ENCODE results near the gene RAB36. TPM values are rescaled to one million over a fixed set of nuclear protein-coding genes. Genes with fewer than 3 reads are reported as not detected.

The RAB36 gene
- total RNA-seq, 1 donor from 2014 or later = 7.5 TPM

- no peak for ATAC-seq
- no peak for DNase-seq (ENCODE audit: low spot score)
- intact Hi-C loops (cut with DNase I) = no loop called here
These were observed 6.5 kb downstream of the RAB36 start for GRCh38 chr22:23151827-23152226.

DNA sequence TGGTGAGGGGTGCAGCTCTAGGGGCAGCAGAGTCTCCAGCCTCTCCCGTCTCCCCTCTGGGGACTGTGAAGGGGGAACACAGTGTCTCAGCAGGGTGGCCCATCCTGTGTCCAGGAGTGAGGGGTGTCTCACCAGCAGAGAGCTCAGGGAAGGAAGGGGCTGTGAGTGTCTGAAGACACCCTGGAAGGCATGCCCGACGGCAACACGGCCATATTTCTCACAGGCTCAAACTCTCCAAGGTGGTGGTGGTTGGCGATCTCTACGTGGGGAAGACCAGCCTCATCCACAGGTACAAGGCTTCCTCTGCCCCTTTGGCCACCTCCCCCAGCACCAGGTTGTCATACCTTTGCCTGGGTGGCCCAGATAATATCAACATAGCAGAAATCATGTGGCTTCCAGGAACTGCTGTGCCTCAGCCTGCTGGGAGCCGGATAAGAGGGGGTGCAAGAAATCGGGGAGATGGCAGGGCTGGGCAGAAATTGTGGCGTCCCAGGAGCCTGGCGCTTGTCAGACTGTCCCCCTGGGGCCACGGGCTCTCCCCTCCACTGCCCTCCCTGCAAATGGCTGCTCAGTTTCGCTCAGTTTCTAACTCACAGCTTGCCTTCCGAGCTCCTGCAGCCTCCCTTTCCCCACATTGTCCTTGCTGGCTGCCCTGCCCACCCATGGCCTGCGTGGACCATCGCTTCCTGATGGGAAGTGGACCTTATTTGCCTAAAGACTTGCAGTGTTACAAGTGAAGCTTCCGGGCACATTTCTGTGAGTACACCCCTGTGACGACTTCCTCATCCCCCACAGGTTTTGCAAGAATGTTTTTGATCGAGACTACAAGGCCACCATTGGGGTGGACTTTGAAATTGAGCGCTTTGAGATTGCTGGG lies 7.2 kb downstream of the RAB36 start:
- intact Hi-C loops (cut with DNase I) = no loop called here
- ATAC-seq (no peak), DNase-seq (ENCODE audit: low spot score) (no peak)

DNA sequence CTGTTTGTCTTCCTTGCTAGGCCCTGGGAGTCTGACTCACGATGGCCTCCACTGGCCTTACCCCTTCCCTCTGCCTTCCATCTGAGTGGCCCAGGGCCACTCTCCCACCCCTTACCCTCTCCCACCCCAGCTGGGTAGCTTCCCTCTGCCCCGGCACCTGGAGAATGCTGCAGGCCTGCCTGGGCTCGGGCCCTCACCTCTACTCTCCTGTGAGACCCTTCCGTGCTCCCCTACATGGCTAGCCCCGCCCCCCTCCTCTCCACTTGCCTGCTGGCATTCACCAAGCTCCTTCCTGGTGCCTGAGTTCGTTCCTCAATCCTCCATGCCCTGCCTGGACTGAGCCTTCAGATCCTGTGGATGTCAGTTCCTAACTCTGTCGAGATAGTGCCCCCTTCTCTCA lies 8.7 kb downstream of the RAB36 start:
- DNase-seq (ENCODE audit: low spot score) = no peak
- no peak for ATAC-seq
- intact Hi-C loops (cut with DNase I) = no loop called here

GRCh38 chr22:23154461-23154860 lies 9.2 kb downstream of the RAB36 start:
- intact Hi-C loops (cut with DNase I) = no loop called here
- ATAC-seq (no peak), DNase-seq (ENCODE audit: low spot score) (no peak)

- intact Hi-C loops (cut with DNase I) = no loop called here
- no peak for DNase-seq (ENCODE audit: low spot score)
These were observed 9.9 kb downstream of the RAB36 start for GRCh38 chr22:23155143-23155542.

GRCh38 chr22:23155831-23156230 lies 10.6 kb downstream of the RAB36 start:
- DNase-seq (ENCODE audit: low spot score) (no peak), ATAC-seq (no peak)
- intact Hi-C loops (cut with DNase I) = no loop called here

More at GRCh38 chr22:23155143-23155542, 9.9 kb downstream of the RAB36 start:
- ATAC-seq = no peak

DNA sequence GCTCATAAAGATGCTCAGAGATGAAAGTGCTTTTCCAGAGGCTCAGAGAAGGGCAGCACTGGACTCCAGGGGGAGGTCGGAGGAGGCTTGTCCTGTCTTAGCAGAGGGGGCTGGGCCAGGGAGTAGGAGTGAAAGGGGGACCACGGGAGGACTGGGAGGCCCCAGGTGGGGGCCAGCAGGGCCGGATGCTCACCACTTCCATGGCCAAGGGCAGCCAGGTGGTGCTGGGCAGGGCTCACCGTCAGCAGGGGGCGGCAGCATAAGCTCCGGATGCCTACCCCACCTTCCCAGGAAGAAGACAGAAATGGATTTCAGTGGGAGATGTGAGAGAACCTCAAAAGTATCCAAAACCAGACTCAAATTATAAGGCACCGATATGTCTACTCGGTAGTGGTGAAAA lies 11.0 kb downstream of the RAB36 start:
- intact Hi-C loops (cut with DNase I) = no loop called here
- no peak for ATAC-seq
- no peak for DNase-seq (ENCODE audit: low spot score)

DNA sequence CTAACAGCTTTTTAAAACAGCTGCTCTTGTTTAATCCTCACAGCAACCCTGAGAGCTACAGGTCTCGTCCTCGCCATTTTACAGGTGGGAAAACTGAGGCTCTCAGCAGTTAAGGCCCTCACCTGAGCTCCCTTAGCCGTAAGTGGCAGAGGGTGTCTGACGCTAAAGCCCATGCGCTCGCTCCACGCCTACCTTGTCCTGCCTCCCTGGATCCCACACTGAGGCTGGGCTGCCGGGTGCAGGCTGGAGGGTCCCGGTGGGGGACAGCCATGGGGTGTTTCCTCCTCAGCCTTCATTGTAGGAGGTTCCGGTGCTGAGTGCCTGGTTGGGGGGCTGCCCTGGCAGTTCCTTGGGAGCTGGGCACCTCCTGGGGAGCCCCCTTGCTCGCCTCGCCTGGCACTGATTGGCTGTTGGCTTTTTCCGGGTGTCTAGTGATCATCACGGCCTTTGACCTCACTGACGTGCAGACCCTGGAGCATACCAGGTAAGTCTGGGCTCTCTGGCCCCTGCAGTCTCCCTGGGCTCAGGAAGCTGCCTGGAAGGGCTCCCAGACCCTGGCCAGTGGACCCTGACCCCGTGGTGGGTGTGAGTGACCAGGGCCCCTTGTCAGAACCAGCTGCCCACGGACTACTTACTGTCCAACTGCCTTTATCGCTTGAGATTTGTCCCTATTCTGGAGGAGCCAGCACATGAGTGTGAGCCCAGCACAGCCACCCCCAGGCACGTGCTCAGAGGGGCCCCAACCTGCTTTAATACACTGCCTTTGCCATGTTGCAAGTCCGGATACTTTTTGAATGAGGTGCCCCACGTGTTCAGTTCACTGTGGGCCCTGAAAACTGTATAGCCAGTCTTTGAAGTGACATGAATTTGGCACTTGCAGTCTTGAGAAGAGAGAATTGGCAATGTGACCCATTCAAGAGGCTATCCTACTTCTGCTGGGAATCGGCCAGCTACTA lies 12.6 kb downstream of the RAB36 start:
- DNase-seq (ENCODE audit: low spot score) (no peak), ATAC-seq (no peak)
- intact Hi-C loops (cut with DNase I) = no loop called here

- intact Hi-C loops (cut with DNase I) = no loop called here
- no peak for DNase-seq (ENCODE audit: low spot score)
- no peak for ATAC-seq
These were observed 13.4 kb downstream of the RAB36 start for GRCh38 chr22:23158516-23159290.

DNA sequence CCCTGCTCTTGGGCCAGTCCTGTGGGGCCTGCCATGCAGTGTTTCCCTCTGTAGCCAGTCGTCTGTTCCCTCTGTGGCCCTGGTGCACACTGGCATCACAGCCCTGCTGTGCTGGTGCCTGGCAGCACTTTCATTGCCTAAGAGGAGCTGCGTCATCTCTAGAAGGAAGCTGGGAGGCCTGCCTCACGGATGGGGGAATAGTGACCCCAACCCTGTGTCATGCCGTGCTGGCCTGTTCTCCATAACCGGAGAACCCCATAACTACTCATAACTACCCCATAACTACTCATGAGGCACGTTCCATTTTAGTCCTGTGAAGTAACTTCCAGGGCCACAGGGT lies 14.0 kb downstream of the RAB36 start:
- no peak for ATAC-seq

GRCh38 chr22:23161029-23161428 lies 15.8 kb downstream of the RAB36 start:
- ATAC-seq = no peak
- no peak for DNase-seq (ENCODE audit: low spot score)
- intact Hi-C loops (cut with DNase I) = no loop called here

More for the DNA sequence above, 14.0 kb downstream of the RAB36 start:
- DNase-seq (ENCODE audit: low spot score) = no peak
- intact Hi-C loops (cut with DNase I) = no loop called here

DNA sequence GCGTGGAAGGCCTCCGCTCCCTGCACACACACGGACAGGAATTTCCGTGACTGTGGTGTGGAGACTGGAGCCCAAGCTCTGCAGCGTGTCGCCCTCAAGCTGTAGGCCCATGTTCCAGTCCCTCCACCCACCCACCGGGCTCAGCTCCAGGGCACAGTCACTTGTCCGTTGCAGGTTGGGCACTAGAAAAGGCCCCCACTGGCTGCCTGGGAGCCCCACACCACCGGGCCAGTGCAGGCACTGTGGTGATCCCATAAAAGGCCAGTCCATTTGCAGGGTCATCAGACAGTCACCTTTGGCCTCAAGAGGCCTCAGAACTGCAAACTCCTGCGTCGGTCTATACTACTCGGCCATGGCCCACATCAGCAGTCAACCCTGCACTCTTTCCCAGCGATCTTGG lies 16.3 kb downstream of the RAB36 start:
- DNase-seq (ENCODE audit: low spot score) (no peak), ATAC-seq (no peak)
- intact Hi-C loops (cut with DNase I) = no loop called here

DNA sequence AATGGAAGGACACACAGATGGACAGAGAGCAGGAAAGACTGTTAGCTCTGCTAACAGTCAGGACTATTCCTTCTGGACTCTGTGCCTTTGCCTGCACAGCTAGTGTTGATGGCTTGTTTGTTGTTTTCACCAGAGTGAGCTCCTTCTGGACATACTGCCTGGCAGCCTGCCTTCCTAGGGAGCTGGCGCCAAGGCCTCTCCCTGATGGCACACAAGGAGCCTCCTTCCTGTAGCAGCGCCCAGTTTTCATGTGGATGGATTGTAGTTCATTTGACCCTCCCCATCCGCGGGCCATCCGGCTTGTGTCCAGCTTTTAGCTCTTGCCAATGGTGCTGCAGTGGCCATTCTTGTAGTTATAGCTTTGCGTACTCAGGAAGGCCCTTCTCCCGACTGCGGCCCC lies 18.4 kb downstream of the RAB36 start:
- DNase-seq (ENCODE audit: low spot score) (no peak), ATAC-seq (peak; percentile 79)
- intact Hi-C loops (cut with DNase I) = no loop called here

DNA sequence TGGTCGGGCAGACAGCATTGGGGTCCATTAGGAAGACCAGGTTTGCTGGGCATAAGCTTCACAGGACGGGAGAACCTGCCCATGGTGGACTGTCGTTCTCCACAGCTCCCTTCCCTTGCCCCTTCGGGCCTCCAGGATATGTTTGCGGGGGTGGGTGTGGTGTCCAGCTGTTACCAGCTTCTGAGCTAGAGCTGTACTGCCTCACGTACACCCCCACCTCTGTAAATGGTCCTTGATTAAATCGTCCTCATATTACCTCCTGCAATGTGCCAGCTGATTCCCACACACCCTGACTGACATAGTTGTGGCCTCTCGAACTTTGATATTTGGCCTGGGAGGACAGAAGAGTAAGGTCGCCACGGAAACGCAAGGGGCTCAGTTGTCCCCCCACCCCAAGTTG lies 18.8 kb downstream of the RAB36 start:
- DNase-seq (ENCODE audit: low spot score) (no peak), ATAC-seq (peak; percentile 38)
- intact Hi-C loops (cut with DNase I) = no loop called here

GRCh38 chr22:23166042-23166831 lies 21.0 kb downstream of the RAB36 start:
- intact Hi-C loops (cut with DNase I) = no loop called here
- DNase-seq (ENCODE audit: low spot score) = no peak
- no peak for ATAC-seq

GRCh38 chr22:23166841-23167616 lies 21.8 kb downstream of the RAB36 start:
- ATAC-seq (no peak), DNase-seq (ENCODE audit: low spot score) (no peak)
- intact Hi-C loops (cut with DNase I) = no loop called here

GRCh38 chr22:23168391-23169042 lies 23.2 kb downstream of the RAB36 start:
- no peak for DNase-seq (ENCODE audit: low spot score)
- ATAC-seq = no peak
- intact Hi-C loops (cut with DNase I) = loop anchor here (2.0 kb wide), 1 partner anchor 110 kb away; no protein-coding TSS in a partner anchor

Data from sciatic nerve (tissue), 2 donors.